GM18867 (cell line): ENCODE results near the gene R3HDM1.
"Not testable (repeated sequence)": the region's sequence is repeated elsewhere in the genome, so short reads cannot be mapped to it uniquely, and the experiment has no call there.

Experiments used
- ATAC-seq: cut with Tn5 transposase; IDR thresholded peaks from one replicate; pipeline ENCODE4 v1.9.1; 2021; ENCODE audit warnings: mild to moderate bottlenecking, moderate library complexity; ENCODE audit not compliant: unreplicated experiment

Gene R3HDM1

DNA sequence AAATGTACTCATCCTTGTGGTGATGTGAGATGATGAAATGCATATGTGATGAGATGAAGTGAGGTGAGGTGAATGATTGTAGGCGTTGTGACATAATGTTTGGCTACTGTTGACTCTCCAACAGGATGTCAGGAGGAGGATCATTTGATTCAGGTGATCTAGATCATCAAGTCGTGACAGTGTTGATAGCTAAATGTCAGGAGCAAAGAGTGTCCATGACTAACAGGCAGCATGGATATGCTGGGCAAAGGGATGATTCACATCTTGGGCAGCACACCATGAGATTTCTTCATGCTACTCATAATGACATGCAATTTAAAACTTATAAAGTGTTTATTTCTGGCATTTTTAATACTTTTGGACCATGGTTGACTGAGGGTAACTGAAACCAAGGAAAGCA lies 170.2 kb downstream of the R3HDM1 start:
- no peak for ATAC-seq

DNA sequence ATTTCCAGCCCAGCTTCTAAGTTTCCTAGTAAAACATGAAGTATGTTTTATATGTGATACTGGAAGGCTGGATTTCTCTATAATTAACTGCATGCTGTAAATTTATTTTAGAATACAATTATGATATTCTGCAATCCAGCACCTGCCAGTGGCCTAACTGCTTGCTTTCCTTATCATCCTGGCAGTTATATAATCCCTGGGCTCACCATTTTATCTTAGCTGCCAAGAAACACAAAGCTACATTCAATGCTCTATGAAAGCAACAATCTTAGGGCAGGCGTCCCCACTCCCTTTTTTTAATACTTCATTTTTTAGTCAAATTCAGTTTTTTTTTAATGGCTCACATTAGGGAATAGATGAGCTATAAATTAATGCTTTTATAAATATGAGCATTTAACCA lies 172.0 kb downstream of the R3HDM1 start:
- no peak for ATAC-seq

DNA sequence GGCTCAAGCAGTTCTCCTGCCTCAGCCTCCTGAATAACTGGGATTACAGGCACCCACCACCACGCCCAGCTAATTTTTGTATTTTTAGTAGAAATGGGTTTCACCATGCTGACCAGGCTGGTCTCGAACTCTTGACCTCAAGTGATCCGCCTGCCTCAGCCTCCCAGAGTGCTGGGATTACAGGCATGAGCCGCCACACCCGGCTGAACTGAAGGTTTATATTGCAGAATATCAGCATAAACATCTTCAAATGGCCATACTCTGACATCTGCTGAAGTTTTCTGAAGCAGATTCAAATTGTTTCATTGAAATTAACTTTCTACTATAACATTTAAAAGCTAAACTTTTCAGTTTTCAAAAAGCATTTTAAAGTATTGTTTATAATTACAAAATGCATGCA lies 172.8 kb downstream of the R3HDM1 start:
- not testable (repeated sequence) for ATAC-seq

DNA sequence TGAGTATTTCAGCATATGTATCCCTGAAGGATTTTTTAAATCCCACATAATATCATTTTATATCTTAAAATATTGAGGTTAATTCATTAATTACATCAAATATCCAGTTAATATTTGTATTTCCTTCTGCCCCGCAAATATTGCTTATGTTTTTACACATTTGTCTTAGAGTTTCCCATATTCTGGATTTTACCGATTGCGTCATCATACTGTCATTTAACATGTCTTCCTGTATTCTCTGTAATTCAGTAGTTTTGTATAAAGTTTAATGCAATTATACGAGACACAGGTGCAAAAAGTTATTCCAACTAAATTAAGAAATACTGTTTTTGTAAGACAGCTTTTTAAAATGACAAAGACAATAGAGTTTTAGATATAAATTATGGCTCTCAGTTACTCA lies 176.9 kb downstream of the R3HDM1 start:
- ATAC-seq: no peak

DNA sequence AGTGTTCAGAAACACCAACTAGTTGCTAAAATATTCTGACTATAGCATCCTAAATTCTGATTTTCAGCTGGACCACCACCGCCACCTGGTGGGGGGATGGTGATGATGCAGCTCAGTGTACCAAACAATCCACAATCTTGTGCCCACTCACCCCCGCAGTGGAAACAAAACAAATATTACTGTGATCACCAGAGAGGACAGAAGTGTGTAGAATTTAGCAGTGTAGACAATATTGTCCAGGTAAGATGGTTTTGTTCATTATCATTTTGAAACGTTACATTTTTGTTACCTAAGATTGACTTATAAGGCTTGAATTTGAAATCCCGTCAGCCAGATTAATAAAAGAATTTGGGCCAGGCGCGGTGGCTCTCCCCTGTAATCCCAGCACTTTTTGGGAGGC lies 178.7 kb downstream of the R3HDM1 start:
- ATAC-seq: peak; percentile 73

DNA sequence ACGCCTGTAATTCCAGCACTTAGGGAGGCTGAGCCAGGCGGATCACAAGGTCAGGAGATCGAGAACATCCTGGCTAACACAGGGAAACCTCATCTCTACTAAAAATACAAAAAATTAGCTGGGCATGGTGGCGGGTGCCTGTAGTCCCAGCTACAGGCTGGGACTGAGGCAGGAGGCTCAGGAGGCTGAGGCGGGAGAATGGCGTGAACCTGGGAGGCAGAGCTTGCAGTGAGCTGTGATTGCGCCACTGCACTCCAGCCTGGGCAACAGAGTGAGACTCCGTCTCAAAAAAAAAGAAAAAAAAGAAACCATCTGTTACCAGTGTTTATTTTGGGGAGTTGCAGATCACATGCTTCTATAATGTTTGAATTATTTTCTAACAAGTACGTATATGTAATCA lies 183.8 kb downstream of the R3HDM1 start:
- not testable (repeated sequence) for ATAC-seq

DNA sequence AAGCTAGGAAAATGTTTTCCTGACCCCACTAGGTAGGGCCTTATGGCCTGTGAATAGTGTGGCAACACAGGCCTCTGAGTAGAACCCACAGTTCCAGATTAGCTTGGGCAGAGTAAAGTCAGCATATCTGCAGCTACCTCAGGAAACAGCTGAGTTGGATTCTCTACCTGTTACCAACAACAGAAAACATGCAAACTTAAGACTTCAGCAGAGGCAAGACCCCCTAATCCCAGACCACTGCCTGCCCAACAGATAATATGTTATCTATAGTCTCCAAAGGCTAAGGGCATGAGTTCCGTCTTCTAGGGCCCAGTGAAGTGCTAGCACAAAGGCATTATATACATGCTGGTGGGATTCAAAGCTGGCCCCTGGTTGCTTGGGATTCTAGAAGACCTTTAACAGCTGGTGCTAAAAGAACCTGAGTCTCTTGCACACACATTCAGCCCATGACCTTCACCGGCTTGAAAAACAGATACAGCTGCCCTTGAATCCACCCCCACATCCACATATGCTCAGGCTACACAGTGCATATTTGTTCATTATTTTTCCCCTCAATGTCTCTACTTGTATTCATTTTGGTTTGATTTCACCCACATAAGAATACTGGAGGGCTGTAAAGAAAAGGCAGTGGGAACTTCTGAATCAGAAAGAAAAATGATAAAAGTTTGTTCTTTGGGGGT lies 196.9 kb downstream of the R3HDM1 start:
- no peak for ATAC-seq

DNA sequence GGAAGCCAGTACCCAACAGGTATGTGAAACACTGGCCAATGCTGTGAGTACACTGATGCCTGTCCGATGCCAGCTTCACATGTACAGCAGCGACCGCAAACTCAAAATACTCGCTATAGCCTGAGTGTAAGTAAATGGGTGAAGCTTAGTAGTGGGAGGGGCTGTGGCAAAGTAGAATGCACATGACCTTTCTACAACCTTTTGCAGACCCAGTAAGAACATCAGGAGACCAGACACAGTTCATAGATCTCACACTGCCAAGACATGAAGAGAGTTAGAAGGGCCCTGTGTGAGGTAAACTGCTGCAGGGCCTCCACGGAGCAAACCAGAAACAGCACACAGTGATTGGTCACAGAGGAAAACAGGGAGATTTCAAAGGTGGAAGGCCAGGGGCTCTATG lies 201.3 kb downstream of the R3HDM1 start:
- ATAC-seq: no peak

DNA sequence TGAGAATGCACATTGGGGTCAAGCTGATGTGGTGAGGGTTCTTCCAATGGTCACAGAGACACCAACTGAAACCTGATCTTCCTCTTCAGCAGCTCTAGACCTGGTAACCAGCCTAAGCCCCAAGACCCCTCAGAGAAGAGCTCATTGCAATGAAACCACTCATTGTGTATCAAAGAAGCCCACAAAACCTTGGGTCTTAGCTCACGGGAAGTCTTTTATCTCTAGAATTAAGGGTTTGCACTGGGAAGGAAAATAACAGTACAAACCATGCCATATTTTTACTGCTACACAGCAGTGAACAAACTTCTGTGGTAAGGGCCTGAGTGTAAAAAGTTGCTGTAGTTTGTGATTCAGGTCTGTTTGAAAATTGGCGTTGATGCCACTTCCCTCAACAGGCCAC lies 201.8 kb downstream of the R3HDM1 start:
- no peak for ATAC-seq

DNA sequence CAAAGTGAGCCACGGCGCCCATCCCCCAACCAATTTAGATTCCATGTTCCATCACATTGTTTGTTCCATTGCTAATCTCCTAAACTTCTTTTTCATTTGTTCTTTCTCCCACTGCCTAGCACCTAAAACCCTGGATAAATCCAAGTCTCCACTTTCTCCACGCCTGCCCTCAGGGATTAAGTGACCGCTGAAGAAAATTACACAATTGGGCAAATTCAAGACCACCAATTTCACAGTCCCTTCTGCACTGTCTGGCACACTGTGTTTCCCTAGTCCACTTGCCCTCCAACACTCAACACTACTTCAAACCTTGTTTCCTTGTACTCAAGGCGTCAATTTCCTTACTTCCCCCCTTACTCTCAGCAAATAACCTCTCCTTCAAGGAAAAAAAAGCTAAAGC lies 205.3 kb downstream of the R3HDM1 start:
- ATAC-seq: no peak

DNA sequence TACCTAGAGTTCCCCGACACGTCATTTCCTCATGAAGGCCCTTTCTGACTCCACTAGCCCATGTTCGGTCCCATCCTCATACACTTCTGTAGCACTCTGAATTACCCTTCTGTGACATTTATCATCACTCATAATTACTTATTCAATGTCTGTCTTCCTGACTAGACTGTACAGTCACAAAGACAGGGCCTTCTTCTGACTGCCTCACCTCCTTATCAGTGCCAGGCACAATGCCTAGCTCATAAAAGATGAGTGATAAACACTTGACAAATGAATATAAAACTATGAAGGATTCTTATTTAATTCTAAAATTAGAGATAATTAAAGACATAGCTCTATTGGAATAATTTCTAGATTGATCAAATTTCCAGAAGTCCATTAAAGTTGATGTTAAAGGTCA lies 208.9 kb downstream of the R3HDM1 start:
- ATAC-seq: no peak

DNA sequence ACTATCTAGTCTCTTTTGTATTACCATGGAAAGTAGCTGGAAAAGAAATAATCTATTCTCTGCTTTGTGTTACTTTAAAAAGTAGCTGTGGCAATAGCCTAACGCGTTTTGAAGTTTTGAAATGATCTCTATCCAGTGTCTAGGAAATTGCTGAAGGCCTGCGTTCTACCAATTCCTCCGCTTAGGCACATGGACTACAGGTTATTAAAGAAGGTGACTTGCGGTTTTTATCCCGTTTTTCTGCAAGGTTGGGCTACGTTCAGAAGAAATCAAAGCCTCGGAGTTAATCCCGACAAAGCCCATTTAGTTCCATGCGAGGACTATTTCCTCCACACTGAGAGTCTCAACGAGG lies 209.7 kb downstream of the R3HDM1 start:
- no peak for ATAC-seq

DNA sequence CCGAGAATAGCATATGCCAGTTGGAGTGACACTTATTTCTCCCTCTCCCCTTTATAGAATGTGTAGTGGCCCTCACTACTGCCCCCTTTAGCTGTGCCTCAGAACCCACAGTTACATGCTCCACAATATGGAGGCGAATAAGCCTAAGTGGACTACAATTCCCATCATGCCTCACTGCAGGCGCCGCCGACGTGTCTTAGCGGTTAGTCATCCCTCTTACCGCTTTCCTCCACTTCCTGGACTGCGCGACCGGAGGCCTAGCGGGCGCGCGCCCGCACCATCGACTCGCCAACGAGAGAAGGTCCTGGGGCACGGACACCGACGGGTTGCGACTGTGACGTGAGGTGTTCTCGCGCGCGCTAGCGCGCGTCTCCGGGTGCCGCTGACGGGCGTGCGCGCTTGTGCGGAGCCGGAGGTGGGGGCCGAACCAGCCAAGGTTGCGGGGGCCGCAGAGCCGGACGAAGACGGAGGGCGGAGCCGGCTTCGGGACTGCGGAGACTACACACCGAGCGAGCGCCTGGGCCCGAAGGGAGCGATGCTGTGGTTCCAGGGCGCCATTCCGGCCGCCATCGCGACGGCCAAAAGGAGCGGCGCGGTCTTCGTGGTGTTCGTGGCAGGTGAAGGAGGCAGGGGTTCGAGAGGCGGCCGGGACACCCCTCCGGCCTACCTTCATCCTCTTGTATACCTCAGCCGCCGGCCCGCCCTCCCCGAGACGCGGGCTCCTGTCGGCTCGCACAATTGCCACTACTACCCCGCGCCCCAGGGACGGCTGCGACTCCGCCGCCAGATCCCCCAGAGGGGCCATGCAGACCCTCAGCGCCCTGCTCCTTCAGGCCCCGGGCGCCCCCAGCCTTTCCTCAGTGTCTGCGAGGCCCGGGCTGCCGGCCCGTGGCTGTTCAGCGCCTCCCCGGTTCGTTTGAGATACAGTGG lies 210.4 kb downstream of the R3HDM1 start, which contains the start of gene UBXN4:
Gene UBXN4 (plus strand): TSS at position 461 of the 930 bp plus-strand sequence. CDS start 75 bp downstream, at position 536.
- ATAC-seq: peak; percentile 92

DNA sequence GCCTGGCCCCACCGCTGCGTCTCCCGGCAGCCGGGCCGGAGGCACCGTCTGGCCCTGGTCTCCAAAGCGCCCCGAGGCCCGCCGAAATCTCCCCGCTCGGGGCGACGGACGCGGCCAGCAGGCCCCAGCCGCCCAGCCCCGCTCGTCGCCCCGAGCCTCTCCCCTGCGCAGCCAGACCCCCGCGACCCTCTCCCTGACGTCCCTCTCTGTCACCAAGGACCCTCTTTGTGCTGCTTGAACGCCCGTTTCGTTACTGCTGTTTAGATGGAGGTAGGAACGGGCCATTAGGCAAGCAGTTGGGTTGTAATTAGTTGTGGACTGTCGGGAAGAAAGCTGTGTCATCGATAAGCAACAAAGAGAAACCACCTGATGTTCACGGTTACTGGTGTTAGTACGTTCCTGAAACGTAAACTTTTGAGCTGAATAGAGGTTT lies 211.1 kb downstream of the R3HDM1 start:
- peak; percentile 23 for ATAC-seq

DNA sequence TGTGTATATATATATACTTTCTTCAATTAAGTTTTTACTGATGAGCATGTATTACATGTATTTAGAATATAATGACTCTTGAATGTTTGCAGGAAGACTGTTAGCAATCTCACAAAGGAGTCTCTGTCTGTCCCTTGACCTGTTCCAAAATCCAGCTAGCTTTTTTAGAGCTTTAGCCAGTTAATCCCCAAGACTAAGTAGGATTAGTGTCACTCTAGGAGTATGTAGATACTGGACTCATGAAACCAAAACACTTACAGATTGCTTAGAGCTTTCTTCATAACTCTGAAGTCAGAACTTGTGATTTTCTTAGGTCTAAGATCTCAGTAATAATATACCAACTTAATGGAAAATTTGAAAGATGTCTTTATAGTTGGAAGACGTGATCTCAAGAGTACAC lies 212.6 kb downstream of the R3HDM1 start:
- no peak for ATAC-seq

DNA sequence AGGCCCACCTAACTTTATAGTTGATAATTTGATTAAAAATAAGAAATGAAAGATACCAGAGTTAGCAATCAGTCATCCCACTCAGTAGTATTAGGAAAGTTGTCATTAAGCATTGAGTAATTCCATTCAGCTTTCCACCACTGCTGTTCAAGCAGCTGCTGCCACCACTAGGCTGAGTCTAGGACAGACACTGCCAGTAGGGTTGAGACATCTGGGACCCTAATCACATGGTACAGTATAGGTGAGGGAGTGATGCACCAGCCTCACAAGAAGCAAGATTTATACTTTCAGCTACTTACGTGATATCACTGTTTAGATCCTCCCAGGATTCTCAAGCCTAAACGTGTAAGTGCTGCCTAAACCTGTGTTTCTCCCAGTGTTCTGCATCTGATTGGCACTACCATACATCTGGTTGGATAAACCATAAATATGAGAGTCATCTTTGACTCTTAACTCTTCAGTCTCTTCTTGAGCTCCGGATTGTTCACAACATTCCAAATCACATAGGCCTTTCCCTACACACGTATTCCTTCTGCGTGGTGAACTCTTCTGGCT lies 213.6 kb downstream of the R3HDM1 start:
- ATAC-seq: no peak

DNA sequence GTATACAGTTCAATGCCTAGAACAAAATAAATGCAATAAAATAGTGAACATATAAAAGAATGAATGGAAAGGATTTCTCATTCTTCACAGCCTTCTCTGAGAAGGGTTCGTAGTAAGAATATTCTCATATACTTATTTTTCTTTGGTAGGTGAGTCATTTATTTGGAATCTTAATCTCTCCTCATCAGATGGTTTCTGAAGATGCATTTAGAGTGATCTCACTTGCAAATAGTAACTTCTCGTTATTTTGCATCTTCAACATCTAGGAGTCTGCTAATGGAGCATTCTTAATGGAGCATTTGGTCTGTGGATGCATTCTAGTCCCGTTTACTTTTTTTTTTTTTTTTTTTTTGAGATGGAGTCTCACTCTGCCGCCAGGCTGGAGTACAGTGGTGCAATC lies 214.3 kb downstream of the R3HDM1 start:
- no peak for ATAC-seq

DNA sequence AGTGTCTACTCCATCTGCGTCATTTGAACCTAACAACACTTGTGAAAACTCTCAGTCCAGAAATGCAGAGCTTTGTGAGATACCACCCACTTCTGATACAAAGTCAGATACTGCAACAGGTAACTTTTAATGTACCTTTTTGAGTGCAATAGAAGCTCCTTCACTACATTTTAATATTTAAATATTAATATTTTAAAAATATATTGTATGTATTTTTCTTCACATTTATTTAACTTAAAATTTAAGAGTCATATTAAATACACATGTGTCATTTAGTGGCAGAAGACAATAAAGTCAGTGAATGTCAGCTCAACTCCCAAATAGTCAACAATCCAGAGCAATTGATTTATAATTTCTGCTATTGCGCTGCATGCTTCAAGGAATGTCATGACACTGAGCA lies 224.3 kb downstream of the R3HDM1 start:
- no peak for ATAC-seq

DNA sequence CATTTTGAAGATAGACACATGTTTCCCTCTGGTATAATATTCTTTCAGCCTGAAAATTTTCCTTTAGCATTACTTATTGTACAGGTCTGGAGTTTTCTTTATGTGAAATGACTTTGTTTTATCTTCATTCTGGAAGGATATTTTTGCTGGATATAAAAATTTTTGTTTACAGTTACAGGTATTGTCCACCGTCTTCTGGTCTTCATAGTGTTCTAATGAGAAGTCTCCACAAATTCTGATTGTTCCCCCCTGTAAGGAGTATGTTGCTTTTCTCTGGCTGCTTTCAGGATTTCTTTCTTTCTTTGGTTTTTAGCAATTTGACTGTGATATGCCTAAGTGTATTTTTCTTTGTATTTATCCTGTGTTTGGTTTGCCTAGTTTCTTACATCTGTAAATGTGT lies 225.4 kb downstream of the R3HDM1 start:
- no peak for ATAC-seq

DNA sequence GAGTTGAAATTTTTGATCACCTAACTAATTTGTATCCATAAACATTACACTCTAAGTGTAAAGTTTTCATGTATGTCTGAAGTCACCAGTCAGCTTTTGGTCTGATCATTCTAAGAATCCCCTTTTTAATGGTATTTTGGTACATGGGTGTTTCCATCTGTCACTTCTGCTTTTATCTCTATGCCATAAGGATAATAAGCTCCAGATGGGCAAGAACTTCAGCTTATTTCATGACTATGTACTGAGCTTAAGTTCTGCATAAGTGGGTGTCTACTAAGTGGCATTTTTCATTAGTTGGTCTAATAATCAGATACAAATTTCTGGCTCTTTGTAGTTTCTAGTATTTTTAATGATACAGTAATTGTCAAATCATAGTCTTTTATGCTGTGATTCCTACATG lies 230.7 kb downstream of the R3HDM1 start:
- ATAC-seq: no peak

DNA sequence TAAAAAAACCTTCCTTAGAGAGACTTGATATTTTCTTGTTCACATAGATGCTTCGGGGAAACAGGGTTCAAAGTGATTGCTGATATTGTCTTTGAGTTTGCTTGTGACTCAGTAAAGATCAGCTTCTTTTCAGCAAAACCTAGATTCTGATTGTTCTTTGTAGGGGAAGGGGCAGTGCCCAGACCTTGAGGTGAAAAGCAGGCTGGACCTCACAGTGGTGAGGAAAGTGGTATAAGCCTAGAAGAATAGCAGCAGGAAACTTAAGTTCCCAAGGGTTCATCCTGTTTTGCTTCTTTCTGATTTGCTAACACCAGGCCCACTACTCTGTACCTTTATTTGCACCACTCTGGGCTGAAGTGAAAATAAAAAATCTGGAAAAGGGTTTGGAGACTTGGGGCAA lies 231.2 kb downstream of the R3HDM1 start:
- no peak for ATAC-seq

DNA sequence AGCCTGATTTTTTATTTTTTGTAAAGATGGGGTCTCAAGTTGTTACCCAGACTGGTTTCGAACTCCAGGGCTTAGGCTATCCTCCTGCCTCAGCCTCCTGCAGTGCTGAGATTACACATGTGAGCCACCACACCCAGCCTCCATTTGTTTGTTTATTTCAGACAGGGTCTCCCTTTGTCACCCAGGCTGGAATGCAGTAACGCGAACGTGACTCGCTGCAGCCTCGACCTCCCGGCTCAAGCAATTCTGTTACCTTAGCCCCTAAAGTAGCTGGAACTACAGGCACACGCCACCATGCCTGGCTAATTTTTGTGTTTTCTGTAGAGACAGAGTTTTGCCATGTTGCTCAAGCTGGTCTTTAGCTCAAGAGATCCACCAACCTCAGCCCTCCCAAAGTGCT lies 237.6 kb downstream of the R3HDM1 start:
- no peak for ATAC-seq
